ENCODE measurements around the gene KLF6.

Gene KLF6

DNA sequence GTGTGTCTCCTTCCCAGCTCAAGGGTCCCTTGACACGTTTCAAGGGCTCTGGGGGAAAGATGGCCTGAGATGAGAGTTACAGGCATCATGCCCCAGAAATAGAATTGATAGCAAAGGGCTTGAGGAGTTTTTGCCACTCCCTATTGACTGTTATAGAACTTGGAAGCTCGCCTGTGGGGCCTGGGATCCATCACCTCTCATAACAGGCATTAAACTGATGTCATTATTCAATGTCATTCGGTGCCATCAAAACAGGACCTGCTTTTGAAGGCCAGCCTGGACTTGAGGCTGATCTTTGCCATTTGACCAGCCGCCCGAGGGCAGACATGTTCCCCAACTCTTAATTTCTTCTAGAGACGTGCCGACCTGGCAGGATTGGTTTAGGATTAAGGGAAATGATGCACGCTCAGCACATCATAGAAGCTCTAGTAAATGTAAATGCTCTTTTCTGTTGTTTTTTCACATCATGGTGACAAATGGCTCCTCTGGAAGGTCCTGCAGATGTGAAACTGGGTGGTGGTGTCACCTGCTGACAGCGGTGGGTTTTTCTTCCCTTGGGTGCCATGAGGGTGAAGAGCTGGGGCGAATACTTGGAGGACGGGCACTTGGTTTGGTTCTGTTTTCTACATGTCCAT is 16.7 kb upstream of the KLF6 start:
- TF ChIP-seq, protein P1, sequence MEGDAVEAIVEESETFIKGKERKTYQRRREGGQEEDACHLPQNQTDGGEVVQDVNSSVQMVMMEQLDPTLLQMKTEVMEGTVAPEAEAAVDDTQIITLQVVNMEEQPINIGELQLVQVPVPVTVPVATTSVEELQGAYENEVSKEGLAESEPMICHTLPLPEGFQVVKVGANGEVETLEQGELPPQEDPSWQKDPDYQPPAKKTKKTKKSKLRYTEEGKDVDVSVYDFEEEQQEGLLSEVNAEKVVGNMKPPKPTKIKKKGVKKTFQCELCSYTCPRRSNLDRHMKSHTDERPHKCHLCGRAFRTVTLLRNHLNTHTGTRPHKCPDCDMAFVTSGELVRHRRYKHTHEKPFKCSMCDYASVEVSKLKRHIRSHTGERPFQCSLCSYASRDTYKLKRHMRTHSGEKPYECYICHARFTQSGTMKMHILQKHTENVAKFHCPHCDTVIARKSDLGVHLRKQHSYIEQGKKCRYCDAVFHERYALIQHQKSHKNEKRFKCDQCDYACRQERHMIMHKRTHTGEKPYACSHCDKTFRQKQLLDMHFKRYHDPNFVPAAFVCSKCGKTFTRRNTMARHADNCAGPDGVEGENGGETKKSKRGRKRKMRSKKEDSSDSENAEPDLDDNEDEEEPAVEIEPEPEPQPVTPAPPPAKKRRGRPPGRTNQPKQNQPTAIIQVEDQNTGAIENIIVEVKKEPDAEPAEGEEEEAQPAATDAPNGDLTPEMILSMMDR (IDR thresholded peaks at IDR 0.05; ENCODE audit: low read depth, low read length, missing control alignments), result no peak
- no peak for DNase-seq (ENCODE audit: low read depth)
- no peak overlapping the region for H3K4me3 ChIP-seq (ENCODE audit: low read depth, low read length)
- in situ Hi-C loops (cut with HindIII; ENCODE audit: low sequenced_read_pairs), result loop anchor here (25.0 kb wide), 1 partner anchor 436 kb away; no protein-coding TSS in a partner anchor

DNA sequence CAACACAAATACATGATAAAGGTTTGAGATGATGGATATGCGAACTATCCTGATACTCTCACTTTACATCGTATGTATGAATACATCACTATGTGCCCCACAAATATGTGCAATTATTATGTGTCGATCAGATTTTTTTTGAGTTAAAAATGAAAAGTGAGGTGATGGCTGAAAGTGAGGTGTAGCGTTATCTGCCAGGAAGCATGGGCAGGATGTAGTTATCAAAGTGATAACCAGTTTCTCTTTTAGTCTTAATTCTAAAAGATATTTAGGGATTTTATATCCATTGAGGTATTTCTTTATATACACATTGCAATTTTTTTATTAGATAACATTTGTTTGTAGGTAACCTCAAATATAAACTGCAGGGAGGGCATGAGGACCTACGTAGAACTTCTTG is 15.6 kb upstream of the KLF6 start:
- in situ Hi-C loops (cut with HindIII; ENCODE audit: low sequenced_read_pairs), result loop anchor here (25.0 kb wide), 1 partner anchor 437 kb away; no protein-coding TSS in a partner anchor

DNA sequence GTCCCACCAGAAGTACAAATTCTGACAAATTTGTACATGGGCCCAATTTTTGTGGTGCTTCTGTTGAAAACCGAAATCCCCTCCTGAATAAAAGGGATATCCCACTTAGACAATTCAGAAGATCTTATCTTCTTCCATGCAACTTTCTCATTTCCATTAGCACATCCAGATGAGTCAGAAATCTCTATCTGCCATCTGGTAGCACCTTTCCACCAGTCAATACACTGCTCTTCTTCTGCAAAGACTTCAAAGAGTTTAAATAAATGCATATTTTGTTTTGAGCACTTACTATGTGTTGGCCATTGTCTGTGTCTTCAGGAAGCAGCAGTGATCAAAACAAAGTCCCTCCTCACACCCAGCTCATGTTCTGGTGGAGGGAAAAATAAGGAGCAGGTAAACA is 12.7 kb upstream of the KLF6 start:
- TF ChIP-seq, protein P1 (IDR thresholded peaks at IDR 0.05; ENCODE audit: low read depth, low read length, missing control alignments), result no peak
- in situ Hi-C loops (cut with HindIII; ENCODE audit: low sequenced_read_pairs), result loop anchor here (25.0 kb wide), 1 partner anchor 965 kb away; no protein-coding TSS in a partner anchor
- no peak for DNase-seq (ENCODE audit: low read depth)
- no peak overlapping the region for H3K4me3 ChIP-seq (ENCODE audit: low read depth, low read length)

More for the DNA sequence above, 15.6 kb upstream of the KLF6 start:
- H3K4me3 ChIP-seq (ENCODE audit: low read depth, low read length), result no peak overlapping the region
- TF ChIP-seq, protein P1 (IDR thresholded peaks at IDR 0.05; ENCODE audit: low read depth, low read length, missing control alignments), result no peak
- no peak for DNase-seq (ENCODE audit: low read depth)

DNA sequence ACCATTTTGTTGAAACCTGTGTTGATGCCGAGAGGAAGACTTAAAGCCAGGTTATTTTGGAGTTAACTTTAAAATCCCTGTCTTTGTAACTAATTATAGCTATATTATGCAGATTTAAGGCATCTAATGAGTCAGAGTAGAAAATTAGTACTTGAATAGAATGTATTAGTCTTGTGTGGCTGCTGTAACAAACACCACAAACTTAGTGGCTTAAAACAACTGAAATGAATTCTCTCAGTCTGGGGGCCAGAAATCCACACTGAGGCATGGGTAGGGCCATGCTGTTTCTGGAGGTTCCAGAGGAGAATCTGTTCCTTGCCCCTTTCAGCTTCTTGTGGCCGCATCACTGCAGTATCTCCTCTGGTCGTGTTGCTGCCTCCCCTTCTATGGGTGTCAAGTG is 8.5 kb upstream of the KLF6 start:
- TF ChIP-seq, protein P1 (IDR thresholded peaks at IDR 0.05; ENCODE audit: low read depth, low read length, missing control alignments), result no peak
- H3K4me3 ChIP-seq (ENCODE audit: low read depth, low read length), result no peak overlapping the region
- in situ Hi-C loops (cut with HindIII; ENCODE audit: low sequenced_read_pairs), result loop anchor here (25.0 kb wide), 1 partner anchor 969 kb away; no protein-coding TSS in a partner anchor
- DNase-seq (ENCODE audit: low read depth), result no peak

DNA sequence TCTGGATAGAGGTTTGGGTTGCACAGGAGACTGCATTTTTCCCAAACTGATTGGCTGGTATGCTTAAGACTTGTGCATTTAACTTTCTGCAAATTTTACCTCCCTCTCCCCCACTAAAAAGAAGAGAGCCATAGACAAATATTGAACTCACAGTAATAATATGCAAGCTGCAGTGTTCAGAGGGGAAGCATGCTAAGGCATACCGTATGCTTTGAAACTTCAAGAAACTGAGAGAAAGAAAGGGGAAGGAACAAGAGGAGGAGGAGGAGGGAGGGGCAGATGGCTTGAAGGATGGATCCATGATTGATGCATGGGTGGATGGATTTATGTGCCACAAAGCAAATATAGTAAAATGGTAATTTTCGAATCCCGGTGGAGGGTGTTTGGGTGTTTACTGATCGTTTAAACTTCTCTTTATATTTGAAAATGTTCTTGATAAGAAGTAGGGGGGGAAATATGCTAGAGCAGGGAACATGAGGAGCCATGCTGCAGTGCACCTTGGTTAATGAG is 7.8 kb upstream of the KLF6 start:
- no peak overlapping the region for H3K4me3 ChIP-seq (ENCODE audit: low read depth, low read length)
- no peak for DNase-seq (ENCODE audit: low read depth)
- in situ Hi-C loops (cut with HindIII; ENCODE audit: low sequenced_read_pairs), result loop anchor here (25.0 kb wide), 1 partner anchor 970 kb away; no protein-coding TSS in a partner anchor
- TF ChIP-seq, protein P1 (IDR thresholded peaks at IDR 0.05; ENCODE audit: low read depth, low read length, missing control alignments), result no peak

DNA sequence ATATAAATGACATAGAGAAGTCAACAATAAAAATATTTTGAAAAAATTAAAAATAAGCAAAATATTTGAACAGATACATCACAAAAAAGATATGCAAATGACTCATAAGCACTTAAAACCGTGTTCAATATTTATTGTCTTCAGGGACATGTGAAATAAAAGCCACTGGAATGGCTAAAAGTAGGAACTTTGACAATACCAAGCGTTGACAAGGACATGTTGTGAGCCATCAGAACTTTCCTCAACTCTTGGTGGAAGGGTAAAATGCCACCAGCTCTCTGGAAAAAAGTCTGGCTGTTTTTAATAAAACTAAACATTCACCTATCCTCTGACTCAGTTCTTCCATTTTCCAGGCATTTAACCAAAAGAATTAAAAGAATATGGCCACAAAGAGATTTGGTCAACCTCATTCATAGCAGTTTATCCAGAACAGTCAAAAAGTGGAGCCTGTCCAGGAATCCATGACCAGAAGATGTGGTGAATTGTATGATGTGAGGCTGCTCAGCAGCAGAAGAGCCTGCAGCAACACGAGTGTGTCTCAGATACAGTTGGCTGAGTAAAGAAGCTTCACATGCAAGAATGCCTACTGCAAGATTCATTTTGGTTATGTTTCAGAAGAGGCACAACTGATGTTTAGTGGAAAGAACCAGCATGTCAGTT is 7.1 kb upstream of the KLF6 start:
- TF ChIP-seq, protein P1 (IDR thresholded peaks at IDR 0.05; ENCODE audit: low read depth, low read length, missing control alignments), result no peak
- in situ Hi-C loops (cut with HindIII; ENCODE audit: low sequenced_read_pairs), result loop anchor here (25.0 kb wide), 1 partner anchor 970 kb away; no protein-coding TSS in a partner anchor
- H3K4me3 ChIP-seq (ENCODE audit: low read depth, low read length), result no peak overlapping the region
- no peak for DNase-seq (ENCODE audit: low read depth)

Data from astrocyte of the cerebellum (primary cell).